DLD1 (cell line): ENCODE measurements around the gene MAP4K3.

ENCODE experiments used
- in situ Hi-C: cut with HindIII; loops from 2 replicates; pipeline ENCODE4 v1.10.0; 2017; ENCODE audit warnings: low sequenced_read_pairs

Gene MAP4K3

GRCh38 chr2:39436592-39437521, at the start of gene MAP4K3:
TSS of gene MAP4K3 (minus strand) at chr2:39437285. CDS start at chr2:39436987, 298 bp downstream.
- in situ Hi-C loops = no loop called here

- in situ Hi-C loops = no loop called here
Observed at GRCh38 chr2:39486071-39486470, 49.0 kb upstream of the MAP4K3 start.

- in situ Hi-C loops = no loop called here
Observed at GRCh38 chr2:39484620-39485495, 47.8 kb upstream of the MAP4K3 start.

- in situ Hi-C loops = no loop called here
Observed at GRCh38 chr2:39484206-39484605, 47.1 kb upstream of the MAP4K3 start.

- in situ Hi-C loops = no loop called here
Observed at GRCh38 chr2:39483534-39483933, 46.4 kb upstream of the MAP4K3 start.

GRCh38 chr2:39481611-39482010, 44.5 kb upstream of the MAP4K3 start:
- in situ Hi-C loops = no loop called here

- in situ Hi-C loops = no loop called here
Observed at GRCh38 chr2:39479696-39480095, 42.6 kb upstream of the MAP4K3 start.

- in situ Hi-C loops = no loop called here
Observed at GRCh38 chr2:39479053-39479670, 42.1 kb upstream of the MAP4K3 start.

- in situ Hi-C loops = no loop called here
Observed at GRCh38 chr2:39476524-39476923, 39.4 kb upstream of the MAP4K3 start.

- in situ Hi-C loops = no loop called here
Observed at GRCh38 chr2:39475006-39475405, 37.9 kb upstream of the MAP4K3 start.

- in situ Hi-C loops = no loop called here
Observed at GRCh38 chr2:39470580-39470979, 33.5 kb upstream of the MAP4K3 start.

- in situ Hi-C loops = no loop called here
Observed at GRCh38 chr2:39469807-39470206, 32.7 kb upstream of the MAP4K3 start.

- in situ Hi-C loops = no loop called here
Observed at GRCh38 chr2:39468579-39469451, 31.7 kb upstream of the MAP4K3 start.

GRCh38 chr2:39466311-39466710, 29.2 kb upstream of the MAP4K3 start:
- in situ Hi-C loops = no loop called here

- in situ Hi-C loops = no loop called here
Observed at GRCh38 chr2:39464864-39465263, 27.8 kb upstream of the MAP4K3 start.

- in situ Hi-C loops = no loop called here
Observed at GRCh38 chr2:39455826-39456225, 18.7 kb upstream of the MAP4K3 start.

- in situ Hi-C loops = no loop called here
Observed at GRCh38 chr2:39452396-39452795, 15.3 kb upstream of the MAP4K3 start.

GRCh38 chr2:39451954-39452353, 14.9 kb upstream of the MAP4K3 start:
- in situ Hi-C loops = no loop called here

- in situ Hi-C loops = no loop called here
Observed at GRCh38 chr2:39448169-39448502, 11.1 kb upstream of the MAP4K3 start.
